ENCODE measurements around the gene PNMA1.

The PNMA1 gene

DNA sequence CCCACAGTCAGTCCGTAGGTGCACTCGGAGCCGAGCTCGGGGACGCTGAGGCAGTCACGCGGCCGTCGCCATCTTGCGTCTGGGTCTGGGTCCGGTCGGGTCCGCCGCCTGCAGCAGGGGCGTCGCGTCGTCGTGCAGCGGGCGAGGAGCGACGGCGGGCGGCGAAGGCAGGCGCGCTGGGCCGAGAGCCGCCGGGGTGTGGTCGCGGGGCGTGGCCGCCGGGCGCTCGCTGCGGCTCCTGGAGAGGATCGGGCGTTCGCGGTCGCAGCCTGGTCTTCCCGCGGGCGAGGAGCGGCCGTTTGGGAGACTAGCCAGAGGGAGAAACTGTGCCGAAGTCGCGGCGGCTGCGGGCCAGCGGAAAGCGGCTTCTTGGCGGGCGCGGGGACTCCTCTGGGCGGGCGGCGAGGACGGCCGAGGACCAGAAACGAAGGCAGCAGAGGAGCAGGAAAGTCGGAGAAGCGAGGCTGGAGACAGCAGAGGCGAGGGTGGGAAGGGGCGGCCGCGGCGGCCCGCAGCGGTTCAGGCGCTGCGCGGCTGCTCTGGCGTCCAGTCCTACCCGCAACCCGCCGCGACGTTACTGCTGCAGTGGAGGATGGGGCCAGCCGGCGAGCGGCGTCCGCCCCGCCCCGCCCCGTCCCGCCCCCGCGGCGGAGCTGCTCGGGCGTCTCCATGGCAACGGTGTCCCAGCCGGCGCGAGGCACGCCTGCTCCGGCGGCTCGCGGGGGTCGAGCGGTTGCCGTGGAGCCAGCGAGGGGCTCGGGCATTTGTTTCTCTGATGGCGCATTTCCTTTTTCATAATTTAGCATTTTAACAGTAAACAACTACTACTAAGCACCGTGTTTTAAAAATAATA lies at the start of gene PNMA1:
TSS of gene PNMA1 (minus strand) at position 582 of the 853 bp plus-strand sequence. CDS start 745 bp downstream, outside the sequence.
- DNase-seq (ENCODE audit: low spot score), result peak; percentile 96

- no peak for DNase-seq (ENCODE audit: low spot score)
These were observed 49.2 kb upstream of the PNMA1 start for GRCh38 chr14:73763396-73763795.

GRCh38 chr14:73762375-73762822 lies 48.2 kb upstream of the PNMA1 start:
- DNase-seq (ENCODE audit: low spot score), result no peak

DNA sequence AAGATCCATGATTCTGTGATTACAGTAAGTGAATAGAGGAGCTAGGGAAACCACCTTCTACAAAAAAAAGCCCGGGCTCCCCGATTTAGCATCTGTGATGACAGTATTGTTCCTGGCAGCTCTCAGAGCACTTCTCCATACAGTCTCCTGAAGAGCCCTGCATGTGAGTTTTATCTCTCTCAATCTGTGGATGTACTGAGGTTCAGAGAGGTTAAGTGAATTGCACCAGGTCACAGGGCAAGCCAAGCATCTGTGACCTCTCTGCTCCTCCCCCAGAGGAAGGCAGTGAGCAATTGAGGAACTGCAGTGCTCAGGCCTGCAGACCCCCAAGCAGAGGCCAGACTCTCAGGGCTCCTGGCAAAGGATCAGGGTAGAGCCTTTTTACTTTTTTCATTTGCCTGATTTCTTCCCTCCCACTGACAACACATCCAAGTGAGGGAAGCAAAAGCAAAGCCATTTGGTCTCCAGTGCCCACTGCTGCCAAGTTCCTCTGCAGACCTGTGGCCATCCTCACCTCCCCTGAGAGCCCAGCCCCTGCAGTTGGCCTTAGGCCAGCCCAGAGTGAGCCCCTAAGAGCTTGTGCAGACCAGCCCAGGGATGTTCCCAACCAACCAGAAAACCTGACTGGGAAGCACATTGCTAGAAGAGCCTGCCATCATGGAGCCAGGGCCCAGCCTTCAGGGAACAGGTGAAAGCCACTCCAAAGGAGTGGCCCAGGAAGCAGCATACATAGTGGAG lies 47.6 kb upstream of the PNMA1 start:
- no peak for DNase-seq (ENCODE audit: low spot score)

DNA sequence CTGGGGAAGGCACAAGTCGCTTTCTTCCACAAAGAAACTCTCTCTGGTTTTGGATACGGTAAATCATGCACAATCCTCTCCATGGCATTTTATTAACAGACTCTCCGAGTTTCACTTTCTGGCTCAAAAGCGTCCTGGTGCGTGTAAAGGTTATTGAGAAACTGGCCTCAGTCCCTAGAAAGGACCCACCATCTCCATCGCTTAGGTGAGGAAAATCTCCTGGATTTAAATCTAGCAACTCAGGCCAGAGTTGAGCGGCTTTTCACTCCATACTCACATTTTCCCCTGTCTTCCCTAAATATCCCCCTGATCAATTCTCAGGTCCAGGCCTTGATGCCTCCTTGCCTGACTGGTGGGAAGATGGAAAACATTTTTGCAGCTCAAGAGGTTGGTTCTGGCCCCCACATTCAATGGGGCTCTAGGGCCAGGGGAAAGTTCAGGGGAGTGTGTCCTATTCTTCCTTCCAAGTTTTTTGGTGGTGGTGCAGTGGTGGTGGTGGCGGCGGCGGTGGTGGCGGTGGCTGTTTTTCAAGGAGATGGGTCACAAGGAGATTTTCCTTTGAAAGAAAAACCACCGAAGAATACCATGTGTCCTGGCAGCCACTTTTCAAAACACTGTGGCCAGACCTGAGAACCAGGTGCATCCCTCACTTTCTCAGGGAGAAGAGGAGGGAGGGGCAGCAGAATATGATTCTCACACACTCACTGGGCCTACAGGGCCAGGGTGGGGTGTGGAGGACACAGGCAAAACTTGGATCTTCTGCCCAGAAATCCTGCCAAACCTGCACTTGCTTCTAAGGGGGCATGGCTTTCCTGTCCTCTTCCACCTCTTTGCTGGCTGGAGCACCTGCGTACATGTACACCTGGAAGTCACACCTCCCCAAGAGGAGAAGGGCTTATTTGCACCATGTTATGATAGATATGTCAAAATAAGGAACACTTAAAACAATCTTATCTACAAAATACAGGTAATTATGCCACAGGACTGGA lies 46.7 kb upstream of the PNMA1 start:
- DNase-seq (ENCODE audit: low spot score), result no peak

DNA sequence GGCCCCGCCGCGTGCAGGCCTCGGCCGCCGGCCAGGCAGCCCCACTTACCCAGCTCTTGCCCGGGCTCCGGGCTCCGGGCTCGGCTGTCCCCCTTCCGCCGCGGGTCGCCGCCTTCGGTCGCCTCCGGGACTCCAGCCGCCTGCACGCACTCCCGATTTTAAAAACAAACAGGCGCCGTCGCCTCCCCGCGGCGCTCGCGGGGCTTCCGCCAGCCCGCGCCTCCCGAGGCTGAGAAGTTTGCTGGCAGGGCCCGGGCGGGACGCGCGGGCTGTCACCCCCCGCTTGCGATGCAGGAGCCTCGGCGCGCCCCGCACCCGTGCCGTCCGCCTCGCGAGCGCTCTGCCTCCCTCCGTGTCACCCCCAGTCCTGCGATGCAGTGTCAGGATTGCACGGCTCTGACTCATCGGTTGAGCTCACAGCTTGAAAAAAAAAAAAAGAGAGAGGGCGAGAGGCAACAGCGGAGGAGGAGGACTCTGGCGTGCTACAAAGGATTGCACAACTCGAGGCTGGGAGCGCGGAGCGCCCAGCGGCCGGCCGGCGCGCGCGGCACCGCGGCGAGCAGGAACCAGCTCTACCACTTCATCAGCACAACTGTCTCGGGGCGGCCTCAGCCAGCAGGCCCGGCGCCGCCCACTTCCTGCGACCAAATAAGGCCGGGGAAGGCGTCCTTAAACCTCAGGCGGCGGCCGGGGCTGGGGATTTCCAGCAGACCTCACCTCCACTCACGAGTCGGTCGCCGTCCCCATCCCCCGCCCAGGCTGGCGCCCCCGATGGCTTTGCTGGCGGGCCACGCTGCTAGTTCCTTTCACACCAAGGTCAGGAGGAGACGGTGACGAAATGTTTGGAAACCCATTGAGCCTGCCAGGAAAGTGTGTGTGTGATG lies 45.8 kb upstream of the PNMA1 start:
- peak; percentile 95 for DNase-seq (ENCODE audit: low spot score)

- peak; percentile 50 for DNase-seq (ENCODE audit: low spot score)
These were observed 45.1 kb upstream of the PNMA1 start for GRCh38 chr14:73759183-73759713.

- DNase-seq (ENCODE audit: low spot score), result no peak
These were observed 44.4 kb upstream of the PNMA1 start for GRCh38 chr14:73758392-73759182.

- DNase-seq (ENCODE audit: low spot score), result no peak
These were observed 43.8 kb upstream of the PNMA1 start for GRCh38 chr14:73757876-73758391.

- DNase-seq (ENCODE audit: low spot score), result no peak
These were observed 43.2 kb upstream of the PNMA1 start for GRCh38 chr14:73757381-73757780.

- DNase-seq (ENCODE audit: low spot score), result no peak
These were observed 41.3 kb upstream of the PNMA1 start for GRCh38 chr14:73755434-73756014.

DNA sequence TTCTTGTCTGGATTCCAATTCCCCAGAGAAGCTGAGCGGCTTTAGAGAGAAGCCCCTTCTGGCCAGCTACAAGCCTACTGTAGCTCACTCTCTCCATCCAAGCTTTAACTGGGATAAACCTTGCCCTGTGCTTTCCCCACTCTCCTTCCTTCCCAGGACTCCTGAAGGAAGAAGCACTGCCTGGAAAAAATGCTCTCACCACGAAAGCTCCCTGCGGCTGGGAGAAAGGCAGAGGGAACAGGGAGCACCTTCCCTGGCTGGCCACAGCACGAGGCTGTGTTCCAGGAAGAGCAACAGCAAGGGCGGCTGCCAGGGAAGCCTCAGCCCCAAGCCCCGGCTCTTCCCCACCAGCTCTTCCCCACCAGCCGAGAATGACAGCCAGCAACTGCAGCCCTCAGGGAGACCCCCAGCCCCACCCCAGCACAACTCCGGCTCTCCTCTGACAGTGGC lies 40.8 kb upstream of the PNMA1 start:
- peak; percentile 52 for DNase-seq (ENCODE audit: low spot score)

DNA sequence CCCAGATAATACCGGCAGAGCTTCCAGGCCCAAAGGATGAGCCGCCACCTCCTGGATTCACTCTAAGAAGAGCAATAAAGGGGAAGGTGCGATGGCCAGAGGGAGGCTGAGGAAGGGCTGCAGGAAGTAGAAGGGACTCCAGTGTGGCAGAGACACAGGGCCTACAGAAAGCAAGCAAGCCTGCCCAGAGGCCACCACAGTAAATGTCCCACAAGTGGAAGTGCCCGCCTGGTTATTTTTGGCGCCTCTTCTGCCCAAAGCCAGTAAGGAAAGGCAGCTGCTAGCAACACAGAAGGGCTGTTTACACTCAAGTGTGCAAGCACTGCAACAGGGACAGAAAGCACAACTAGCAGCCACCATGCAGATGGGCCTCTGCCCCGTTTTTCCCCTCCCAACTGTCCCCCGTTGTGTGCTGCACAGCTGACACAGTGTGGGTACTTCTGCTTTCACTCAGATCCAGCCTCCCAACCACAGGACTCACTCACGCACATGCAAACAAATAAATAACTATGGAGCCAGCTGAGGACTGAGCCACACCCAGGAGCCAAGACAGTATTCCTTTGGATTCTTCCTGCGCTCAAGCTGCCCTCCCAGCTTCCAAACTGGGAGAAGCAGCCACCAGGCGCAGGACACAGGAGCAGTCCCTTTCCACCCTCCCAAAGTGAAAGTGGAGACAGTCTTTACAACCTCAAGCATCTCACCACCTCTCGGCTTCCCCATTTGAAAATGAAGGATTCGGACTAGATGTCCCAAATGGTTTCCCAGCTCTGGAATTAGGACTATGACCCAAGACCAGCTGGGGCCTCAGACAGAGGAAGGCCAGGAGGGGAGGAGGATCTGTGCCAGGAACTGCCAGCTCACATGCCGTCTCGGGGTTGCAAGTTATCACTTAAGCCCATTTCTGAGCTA lies 40.0 kb upstream of the PNMA1 start:
- DNase-seq (ENCODE audit: low spot score), result peak; percentile 53

GRCh38 chr14:73753124-73753886 lies 39.1 kb upstream of the PNMA1 start:
- no peak for DNase-seq (ENCODE audit: low spot score)

GRCh38 chr14:73752297-73752992 lies 38.3 kb upstream of the PNMA1 start:
- DNase-seq (ENCODE audit: low spot score), result peak; percentile 86

- no peak for DNase-seq (ENCODE audit: low spot score)
These were observed 37.0 kb upstream of the PNMA1 start for GRCh38 chr14:73751157-73751691.
